ENCODE data around the gene FAM114A2.

- no peak for TF ChIP-seq CTCF (IDR thresholded peaks at IDR 0.05 in 8 of 11, conservative IDR thresholded peaks at IDR 0.05 in 3 of 11)
- no peak for TF ChIP-seq POLR2A (IDR thresholded peaks at IDR 0.05)
- TF ChIP-seq POLR2AphosphoS5 (IDR thresholded peaks at IDR 0.05), result no peak
Observed at GRCh38 chr5:154002511-154003020, 36.1 kb downstream of the FAM114A2 start.

All from spleen (tissue), 7 donors.